ENCODE results near the gene KLF9.

Gene KLF9

DNA sequence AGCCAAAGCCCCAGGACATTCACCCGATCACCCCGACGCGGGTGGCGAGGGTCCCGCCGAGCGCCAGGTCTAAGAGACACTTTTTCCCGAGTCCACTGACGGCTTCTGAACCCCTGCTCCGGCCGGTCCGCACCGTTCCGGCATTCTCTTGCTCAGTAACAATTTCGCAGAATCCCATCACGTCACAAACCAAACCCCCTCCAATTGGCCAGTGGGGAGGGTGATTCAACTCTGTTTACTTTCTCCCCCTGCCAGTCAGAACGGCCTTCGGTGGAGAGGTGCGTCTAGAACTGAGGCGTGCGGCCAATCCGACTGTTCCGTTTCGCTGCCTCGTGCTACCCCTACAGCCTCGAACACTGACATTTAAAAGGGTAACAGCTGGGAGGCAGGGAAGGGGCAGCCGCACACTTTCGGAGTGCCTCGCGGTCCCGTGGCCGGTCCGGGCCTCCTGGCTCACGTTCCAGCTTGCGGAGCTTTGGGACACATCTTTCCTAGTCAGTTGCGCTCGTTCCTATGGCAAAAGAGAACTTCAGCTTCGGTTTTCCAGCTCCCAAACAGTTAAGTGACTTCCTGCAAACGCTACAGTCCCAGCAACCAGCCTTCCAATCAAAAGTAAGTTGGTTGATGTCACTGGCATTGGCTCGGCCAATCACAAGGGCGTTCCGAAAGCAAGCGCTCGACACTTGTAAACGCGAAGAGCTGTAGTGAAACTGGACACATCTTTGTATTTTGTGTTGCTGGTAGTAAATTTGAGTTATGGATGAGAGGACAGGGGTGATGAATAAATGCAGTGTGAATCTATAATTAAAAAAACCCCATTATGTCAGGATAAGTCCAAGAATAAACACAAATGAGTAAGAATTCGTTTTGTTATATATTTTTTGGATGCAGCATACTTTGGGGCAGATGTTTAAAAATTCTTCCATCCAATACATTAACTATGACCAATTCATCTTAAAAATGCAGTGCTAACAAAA is at the start of gene KLF9:
Gene KLF9, minus strand, starts transcription at position 859 of the 977 bp plus-strand sequence. CDS start 1,294 bp downstream, outside the sequence.
- peak; percentile 77 for DNase-seq (ENCODE audit: low read depth)

DNA sequence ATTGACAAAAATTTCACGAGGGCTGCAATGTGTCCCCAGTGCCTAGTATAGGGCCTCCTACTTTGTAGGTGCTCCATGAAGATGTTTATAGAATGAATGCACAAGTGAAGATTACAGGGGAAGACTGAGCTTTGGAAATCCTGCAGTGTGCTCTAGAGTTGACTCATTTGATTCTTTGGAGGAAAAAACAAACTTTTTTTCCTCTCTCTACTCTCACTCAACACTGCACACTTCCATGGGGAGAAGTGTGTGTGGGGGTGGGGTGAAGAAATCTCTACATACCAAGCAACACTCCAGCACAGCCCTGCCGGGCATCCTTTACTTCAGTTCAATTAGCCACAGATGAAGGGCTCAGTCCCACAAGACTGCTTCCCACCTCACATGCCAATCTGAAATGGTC is 49.4 kb upstream of the KLF9 start:
- DNase-seq (ENCODE audit: low read depth), result no peak

DNA sequence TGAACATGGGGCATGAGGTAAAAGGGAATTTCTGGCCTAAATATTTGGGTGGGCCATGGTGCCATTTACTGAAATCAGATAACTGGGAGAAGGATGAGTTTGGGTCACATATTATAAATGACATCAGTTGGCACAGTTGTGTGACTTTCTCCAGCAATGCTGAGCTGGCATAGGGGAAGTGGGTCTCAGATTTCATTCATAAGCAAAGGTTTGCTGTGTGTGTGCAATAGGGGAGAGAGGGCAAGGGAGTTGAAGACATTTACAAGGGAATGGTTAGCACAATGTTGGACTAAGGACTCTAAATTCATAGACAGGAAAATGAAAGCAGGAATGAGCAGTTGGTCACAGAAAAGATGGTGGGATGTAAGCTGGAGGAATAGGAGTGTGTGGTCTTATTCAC is 47.8 kb upstream of the KLF9 start:
- DNase-seq (ENCODE audit: low read depth), result no peak

DNA sequence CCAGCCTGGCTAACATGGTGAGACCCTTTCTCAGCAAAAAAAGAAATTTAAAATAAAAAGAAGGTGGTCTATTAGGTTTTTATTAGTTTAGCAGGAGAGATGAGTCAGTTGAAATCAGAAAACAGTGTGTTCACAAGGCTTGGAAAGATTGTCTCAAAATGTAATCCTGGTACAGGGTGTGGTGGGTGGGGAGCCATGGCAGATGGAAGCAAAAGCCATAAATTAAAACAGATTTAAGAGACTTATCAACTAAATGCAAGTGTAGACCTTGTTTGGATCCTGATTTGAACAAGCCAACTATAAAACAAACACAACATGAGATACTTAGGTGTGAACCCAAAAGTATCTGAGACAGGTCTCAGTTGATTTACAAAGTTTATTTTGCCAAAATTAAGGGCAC is 42.8 kb upstream of the KLF9 start:
- no peak for DNase-seq (ENCODE audit: low read depth)

DNA sequence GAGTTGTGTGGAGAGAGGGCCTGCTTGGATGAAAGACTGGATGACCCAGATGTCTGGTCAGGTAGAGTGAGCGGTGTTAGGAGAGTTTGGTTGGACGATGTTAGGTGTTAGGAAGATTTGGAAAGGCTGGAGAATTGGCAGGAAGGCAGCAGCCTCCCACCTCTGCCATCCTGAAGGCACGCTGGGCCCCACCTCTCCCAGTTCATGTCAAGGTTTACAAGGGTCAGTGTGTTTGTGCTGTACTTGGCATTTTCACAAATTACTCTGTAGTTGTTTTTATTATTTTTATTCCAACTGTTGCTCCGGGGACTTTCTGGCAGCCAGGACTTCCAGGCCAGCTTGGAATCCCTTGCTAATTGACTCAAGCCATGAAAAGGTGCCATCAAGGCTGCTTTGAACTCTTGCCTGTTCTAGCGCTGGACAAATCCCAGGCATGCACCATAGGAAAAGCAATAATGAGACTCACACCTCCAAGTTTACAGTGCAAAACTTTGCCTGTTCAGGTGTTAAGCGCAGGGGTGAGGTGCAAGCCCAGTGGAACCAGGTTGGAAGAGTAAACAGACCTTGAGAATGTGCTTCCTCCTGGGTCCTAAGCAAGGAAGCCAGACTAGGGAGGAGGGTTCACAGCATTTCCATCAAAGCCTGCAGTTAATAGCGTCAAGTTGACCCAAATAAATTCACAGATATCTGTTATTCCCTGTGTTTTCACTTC is 41.7 kb upstream of the KLF9 start:
- no peak for DNase-seq (ENCODE audit: low read depth)

DNA sequence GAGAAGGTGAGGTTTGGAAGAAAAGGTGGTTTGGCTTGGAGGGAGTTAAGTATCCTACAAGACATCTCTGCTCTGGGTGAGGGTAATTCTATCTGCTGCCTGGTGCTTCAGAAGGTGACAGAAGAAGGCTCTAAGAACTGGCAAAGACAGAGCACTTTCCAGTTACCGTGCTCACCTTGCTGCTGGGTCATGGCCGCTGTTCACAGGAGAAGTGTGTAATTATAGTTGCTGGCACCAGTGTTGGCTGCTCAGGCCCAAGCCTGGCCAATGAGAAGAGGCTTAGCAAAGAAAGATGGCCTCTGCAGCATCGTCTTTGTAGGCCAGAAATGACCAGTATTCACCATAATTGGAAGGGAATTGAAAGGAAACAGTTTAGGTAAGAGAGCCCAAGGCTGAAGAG is 37.9 kb upstream of the KLF9 start:
- DNase-seq (ENCODE audit: low read depth), result no peak

DNA sequence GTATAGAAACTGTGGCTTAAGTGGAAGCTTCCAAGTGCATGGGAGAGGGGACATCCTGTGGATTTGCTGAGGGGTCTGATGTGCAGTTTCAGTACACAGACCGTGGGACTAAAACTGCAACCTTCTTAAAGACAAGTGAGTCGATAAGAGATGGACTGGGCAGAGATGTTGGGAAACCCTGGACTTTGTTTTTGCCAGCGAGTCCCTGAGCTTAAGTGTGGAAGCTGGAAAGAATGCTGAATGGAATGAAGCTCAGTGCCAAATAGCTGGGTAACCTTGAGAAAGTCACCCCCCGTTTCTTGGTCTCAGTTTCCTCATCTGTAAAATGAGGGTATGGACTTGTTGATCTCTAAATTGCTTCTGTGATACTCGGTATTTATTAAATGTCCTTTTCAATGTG is 37.3 kb upstream of the KLF9 start:
- no peak for DNase-seq (ENCODE audit: low read depth)

DNA sequence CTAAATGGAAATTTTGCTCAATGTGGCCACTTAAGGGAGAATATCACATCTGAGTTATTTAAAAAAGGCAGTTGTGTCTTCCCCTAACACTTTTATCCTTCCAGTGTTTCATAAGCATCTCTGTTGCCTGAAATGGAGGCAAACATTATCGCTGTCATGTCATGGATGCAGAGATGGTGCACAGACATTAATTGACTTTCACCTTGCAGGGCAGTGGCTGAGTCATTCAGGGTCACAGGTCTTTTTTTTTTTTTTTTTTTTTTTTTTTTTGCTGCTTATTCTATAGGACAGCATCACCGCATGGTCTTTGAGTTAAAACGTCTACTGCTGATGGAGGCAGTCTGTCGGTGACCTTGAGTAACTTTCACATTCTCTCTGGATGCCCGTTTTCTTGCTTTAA is 36.3 kb upstream of the KLF9 start:
- no peak for DNase-seq (ENCODE audit: low read depth)

DNA sequence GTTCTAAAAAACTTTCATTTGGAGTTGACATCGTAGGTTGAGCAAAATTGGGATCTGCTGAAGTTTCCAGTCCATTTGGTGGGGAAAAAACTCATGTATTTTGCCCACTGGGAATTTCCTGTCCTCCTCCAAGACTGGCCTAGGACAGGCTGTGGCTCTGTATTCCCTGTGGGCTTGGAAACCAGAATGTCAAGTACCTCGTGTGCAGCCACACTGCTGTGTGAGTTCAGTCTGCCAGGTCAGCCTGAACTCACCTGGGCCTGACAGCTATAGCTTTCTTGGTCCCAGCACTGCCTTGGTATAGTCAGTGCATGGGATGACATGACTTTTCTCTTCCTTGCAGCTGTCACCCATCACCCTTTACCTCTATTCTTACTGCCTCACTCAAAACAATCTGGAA is 35.0 kb upstream of the KLF9 start:
- no peak for DNase-seq (ENCODE audit: low read depth)

DNA sequence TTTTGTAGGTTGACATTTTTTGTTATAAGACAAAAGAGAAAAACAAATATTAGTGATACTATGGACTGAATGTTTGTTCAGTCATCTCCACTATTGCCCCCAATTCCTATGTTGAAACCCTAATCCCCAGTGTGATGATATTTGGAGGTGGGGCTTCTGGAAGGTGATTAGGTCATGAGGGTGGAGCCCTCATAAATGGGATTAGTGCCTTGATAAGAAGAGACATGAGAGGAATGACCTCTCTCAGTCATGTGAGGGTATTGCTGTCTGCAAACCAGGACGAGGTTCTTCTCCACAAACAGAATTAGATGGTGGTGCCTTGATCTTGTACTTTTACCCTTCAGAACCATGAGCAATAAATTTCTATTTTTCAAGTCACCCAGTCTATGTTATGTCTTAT is 34.5 kb upstream of the KLF9 start:
- DNase-seq (ENCODE audit: low read depth), result no peak

DNA sequence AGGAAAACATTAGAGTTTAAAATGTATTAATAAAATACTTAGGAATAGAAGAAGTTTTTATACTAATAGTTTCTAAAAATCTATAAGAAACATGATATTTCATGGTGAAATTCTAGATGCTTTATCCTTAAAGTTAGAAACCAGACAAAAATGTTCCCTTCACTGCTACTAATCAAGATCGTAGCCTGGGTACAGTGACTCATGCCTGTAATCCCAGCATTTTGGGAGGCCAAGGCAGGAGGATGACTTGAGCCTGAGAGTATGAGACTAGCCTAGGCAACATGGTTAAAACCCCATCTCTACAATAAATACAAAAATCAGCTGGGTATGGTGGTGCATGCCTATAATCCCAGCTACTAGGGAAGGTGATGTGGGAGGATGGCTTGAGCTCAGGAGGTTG is 30.4 kb upstream of the KLF9 start:
- no peak for DNase-seq (ENCODE audit: low read depth)

DNA sequence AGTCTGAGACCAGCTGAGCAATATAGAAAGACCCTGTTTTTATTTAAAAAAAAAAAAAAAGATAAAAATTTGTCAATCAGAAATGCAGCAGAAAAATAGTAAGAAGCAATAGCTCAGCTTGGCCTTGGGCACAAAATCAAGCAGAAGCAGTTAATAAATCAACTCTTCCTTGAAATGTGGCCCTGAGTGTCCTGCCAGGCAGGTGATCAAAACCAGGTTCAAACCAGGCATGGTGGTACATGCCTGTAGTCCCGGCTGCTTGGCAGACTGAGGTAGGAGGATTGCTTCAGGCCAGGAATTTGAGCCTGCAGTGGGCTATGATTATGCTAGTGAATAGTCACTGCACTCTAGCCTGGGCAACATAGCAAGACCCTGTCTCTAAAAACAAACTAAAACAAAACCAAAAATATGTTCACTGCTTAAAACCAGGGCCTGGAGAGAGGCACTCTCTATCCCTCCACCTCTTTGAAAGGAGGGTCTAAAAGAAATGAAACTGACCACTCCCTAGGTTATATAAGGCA is 27.9 kb upstream of the KLF9 start:
- DNase-seq (ENCODE audit: low read depth), result no peak

DNA sequence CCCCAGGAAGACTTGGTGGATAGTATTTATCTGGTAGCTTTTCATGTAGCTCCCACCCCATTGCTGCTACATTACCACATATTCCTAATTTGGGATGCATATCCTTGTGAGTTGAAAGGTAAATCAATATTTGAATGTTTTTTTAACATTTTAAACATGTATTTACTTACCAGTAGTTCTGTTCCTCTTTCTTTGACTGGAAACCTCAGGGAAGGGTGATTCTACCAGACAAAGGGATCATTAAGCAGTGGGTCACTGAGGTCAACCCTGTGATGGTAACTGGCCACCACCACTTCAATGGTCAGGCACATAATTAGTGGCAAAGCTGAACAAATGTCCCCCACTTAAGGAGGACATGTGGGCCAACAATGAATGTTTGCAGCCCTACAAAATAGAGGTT is 27.2 kb upstream of the KLF9 start:
- no peak for DNase-seq (ENCODE audit: low read depth)

DNA sequence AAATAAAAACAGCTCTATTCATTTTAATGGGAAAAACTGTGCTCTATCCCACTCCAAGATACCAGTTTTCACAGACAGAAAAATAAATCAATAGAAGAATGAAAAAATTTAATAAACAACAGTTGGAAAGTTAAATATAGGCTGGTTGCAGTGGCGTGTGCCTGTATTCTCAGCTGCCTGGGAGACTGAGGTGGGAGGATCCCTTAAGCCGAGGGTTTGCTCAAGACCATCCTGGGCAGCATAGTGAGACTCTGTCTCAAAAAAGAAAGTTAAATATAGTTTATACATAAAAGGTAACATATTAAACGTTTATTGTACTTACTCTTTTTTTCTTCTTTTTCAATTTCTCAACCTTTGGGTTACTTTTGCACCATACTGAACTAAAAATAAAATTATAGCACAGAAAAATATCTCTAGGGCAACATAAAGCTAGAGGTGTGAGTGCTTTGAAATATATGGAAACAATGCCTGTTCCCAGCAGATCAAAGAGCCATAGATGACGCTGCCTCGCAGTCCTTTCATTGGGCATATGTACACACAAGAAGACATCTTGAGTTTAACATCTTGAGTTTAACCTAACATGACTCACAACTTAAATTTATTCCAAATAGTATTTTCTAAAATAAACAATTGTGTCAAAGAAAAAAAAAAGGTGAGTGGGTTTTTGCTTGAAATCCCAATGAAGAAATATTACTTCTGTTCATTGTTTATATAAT is 25.7 kb upstream of the KLF9 start:
- DNase-seq (ENCODE audit: low read depth), result no peak

DNA sequence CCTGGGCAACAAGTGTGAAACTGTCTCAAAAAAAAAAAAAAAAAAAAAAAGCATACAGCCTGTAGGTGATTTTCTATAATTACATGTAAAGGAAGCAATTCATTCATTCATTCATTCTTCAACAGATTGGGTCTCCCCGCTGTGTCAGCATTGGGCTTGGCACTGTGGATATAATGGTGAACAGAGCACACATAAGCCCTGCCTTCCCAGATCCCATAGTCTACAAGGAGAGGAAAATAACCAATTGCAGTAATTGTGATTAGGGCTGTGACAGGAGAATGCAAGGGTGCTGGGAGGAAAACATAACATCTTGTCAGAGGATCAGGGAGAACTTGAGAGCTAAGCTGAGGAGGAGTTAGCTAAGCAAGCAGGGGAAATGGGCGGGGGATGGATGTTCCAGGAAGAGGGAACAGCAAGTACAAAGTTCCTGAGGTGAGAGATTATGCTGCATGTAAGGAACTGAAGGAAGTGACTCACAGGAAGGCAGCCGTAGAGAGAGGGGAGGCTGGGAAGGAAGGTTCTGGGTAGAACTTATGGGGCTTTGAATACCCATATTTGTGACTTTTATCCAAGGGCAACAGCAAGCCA is 24.0 kb upstream of the KLF9 start:
- DNase-seq (ENCODE audit: low read depth), result no peak

DNA sequence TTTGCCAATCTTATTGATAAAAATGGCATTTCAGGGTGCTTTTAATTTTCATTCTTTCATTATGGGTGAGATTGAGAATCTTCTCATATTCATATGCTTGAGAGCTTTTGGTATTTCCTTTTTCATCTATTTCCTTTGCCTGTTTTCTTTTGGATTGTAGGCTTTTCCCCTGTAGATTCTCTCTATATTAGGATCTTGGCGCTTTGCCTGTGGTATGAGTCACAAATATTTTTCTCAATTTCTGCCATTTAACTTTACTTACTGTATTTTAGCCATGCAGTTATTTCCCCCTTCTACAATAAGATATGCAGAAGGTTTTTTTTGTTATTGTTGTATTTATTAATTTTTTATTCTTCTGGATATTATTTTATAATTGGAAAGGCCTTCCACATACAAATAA is 21.5 kb upstream of the KLF9 start:
- no peak for DNase-seq (ENCODE audit: low read depth)

DNA sequence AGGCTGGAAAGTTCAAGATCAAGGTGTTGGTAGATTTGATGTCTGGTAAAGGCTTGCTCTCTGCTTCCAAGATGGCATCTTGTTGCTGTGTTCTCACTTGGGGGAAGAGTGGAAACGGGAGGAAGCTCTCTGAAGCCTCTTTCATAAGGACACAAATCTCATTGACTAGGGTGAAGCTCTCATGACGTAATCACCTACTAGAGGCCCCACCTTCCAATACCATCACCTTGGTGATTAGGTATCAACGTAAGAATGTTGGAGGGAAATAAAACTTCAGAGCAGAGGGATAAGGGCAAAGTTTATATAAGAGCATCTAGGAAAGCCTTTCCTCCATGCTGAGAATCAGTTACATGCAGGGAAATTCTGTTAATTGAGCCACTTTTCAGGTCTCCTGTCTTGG is 15.4 kb upstream of the KLF9 start:
- no peak for DNase-seq (ENCODE audit: low read depth)

DNA sequence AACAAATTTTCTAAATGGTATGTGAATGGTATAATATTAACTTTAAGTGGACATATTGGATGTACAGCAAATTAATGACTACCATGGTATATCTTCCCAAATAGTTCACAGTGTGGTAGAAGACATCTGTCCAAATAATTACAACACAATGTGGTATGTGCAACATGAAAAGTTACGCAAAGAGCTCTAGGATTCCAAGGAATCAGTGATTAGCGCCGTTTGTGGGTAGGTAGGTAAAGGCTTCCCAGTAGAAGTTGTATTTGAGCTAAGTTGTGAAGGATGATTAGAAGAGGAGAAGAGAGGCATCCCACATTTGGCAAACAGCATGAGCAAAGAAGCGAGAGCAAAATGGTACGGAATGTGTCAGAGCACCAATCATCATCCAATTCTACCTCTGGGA is 14.3 kb upstream of the KLF9 start:
- no peak for DNase-seq (ENCODE audit: low read depth)

DNA sequence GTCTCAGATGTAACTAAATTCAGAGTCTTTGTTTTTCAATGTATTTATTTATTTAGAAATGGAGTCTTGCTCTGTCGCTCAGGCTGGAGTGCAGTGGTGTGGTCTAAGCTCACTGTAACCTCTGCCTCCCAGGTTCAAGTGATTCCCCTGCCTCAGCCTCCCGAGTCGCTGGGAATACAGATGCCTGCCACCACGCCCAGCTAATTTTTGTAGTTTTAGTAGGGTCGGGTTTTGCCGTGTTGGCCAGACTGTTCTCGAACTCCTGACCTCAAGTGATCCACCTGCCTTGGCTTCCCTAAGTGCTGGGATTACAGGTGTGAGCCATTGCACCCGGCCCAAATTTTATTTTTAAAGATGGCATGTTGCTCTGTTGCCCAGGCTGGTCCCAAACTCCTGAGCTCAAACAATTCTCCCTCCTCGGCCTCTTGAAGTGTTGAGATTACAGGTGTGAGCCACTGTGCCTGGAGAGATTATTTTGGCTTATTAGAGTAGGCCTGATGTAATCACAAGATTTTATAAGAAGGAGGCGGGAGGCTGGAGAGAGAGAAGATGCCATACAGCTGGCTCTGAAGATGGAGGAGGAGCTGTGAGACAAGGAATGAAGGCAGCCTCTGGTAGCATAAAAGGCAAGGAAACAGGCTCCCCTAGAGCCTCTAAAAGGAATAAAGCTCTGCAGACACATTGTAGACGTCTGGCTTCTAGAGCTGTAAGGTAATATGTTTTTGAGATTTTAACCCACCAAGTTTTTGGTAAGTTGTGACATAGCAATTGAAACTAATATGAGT is 12.9 kb upstream of the KLF9 start:
- no peak for DNase-seq (ENCODE audit: low read depth)

DNA sequence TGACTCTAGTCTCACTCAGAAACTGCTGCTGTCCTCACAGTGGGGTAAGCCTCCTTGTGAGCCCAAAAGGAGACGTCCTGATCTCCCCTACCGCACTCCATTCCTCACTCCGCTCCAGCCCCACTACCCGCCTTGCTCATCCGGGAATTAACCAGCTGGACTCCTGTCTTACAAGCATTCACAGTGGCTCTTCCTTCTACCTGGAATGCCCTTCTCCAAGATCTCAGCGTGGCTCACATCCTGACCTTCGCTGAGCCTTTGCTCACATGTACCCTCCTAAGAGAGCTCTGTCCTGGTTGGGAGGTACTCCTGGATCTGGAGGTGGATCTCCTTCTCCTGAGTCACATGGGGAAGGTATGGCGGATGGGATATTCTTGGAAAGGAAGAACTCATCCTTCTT is 10.7 kb upstream of the KLF9 start:
- no peak for DNase-seq (ENCODE audit: low read depth)

DNA sequence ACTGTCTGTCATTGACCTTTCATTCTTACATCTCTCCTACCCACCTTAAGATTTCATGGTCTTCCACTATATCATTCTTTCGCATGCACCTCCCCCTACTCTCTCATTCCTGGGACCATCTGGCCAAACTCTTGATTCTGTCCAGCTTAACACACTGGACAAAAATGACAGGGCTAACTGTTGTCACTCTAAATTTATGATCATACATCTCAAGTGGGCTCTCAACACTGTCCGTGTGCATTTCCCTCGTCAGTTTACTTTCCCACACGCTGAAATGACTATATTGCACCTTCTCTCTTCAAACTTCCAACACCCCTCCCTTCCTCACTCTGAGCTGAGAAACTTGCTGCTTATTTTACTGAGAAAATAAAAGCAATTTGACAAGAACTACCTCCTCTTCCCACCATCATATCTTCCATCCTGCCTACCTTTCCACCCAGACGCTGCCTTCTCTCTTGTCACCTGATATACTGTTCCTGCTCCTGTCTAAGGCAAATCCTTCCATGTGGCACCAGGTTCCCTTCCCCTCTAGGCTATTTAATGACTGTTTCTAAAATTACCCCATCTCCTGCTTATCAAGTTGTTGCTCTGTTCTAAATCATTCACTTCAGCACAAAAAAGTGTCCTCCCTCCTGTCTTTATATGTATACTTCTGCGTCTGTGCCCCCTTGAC is 8.1 kb upstream of the KLF9 start:
- no peak for DNase-seq (ENCODE audit: low read depth)

All from activated T-cell treated with anti-CD3 and anti-CD28 coated beads for 1 hour (primary cell).